Liver (tissue), 9 donors: ENCODE measurements around the gene CUBN. TPM values are rescaled to one million over a fixed set of nuclear protein-coding genes. Genes with fewer than 3 reads are reported as not detected.

ENCODE experiments used
- DNase-seq: peaks from one replicate; pipeline ENCODE4 v3.0.0-alpha.2; 2017; ENCODE audit warnings: low spot score
- H3K27ac ChIP-seq, 2 donors: one replicate each; pipeline ENCODE4 v1.7.0; 2013; ENCODE audit warnings: inconsistent platforms in 2 of 2, low read length in 2 of 2, control low read depth in 1 of 2, low read depth in 1 of 2, mild to moderate bottlenecking in 1 of 2
- H3K27me3 ChIP-seq, 4 donors: one replicate each; pipeline versions ENCODE4 v1.6.1 to v1.7.0; 2013; ENCODE audit warnings: low read length in 3 of 4, inconsistent platforms in 1 of 4, mild to moderate bottlenecking in 1 of 4, moderate library complexity in 1 of 4; ENCODE audit not compliant: control insufficient read depth in 4 of 4, insufficient read depth in 4 of 4
- H3K36me3 ChIP-seq, 4 donors: one replicate each; pipeline versions ENCODE4 v1.6.1 to v1.7.0; 2013; ENCODE audit warnings: low read length in 3 of 4, mild to moderate bottlenecking in 3 of 4, low read depth in 1 of 4, moderate library complexity in 1 of 4; ENCODE audit not compliant: control insufficient read depth in 4 of 4, insufficient read depth in 3 of 4
- H3K4me1 ChIP-seq, 4 donors: one replicate each; pipeline versions ENCODE4 v1.6.1 to v1.7.0; 2013; ENCODE audit warnings: low read length in 3 of 4, mild to moderate bottlenecking in 3 of 4, moderate library complexity in 1 of 4; ENCODE audit not compliant: control insufficient read depth in 4 of 4, insufficient read depth in 4 of 4
- H3K4me3 ChIP-seq, 3 donors: one replicate each; pipeline versions ENCODE4 v1.6.1 to v1.7.0; 2013; ENCODE audit warnings: low read length in 3 of 3, control low read depth in 1 of 3, low read depth in 1 of 3, mild to moderate bottlenecking in 1 of 3
- H3K9ac ChIP-seq, 2 donors: one replicate each; pipeline ENCODE4 v1.7.0; 2013; ENCODE audit warnings: low read length in 2 of 2, mild to moderate bottlenecking in 2 of 2, moderate library complexity in 2 of 2, control low read depth in 1 of 2, low read depth in 1 of 2
- H3K9me3 ChIP-seq, 4 donors: one replicate each; pipeline versions ENCODE4 v1.6.1 to v1.7.0; 2013; ENCODE audit warnings: low read length in 3 of 4; ENCODE audit not compliant: control insufficient read depth in 4 of 4
- EGR1 ChIP-seq, 2 donors: IDR thresholded peaks; 2 replicates each; pipeline ENCODE4 v1.6.1; 2016 to 2018; ENCODE audit warnings: antibody characterized with exemption in 2 of 2, low read depth in 2 of 2
- FOXA1 ChIP-seq: IDR thresholded peaks from 2 replicates; pipeline ENCODE4 v1.6.1; 2016; ENCODE audit warnings: antibody characterized with exemption
- GABPA ChIP-seq, 2 donors: IDR thresholded peaks in 1 of 2; conservative IDR thresholded peaks in 1 of 2; 2 replicates each; pipeline ENCODE4 v1.6.1; 2016; ENCODE audit warnings: antibody characterized with exemption in 2 of 2, mild to moderate bottlenecking in 1 of 2, moderate library complexity in 1 of 2
- HNF4G ChIP-seq: IDR thresholded peaks from 2 replicates; pipeline ENCODE4 v1.6.1; 2016; ENCODE audit warnings: antibody characterized with exemption
- JUND ChIP-seq, 2 donors: IDR thresholded peaks; 2 replicates each; pipeline ENCODE4 v1.6.1; 2016; ENCODE audit warnings: antibody characterized with exemption in 2 of 2
- NR2F2 ChIP-seq: IDR thresholded peaks from 2 replicates; pipeline ENCODE4 v1.6.1; 2016; ENCODE audit warnings: antibody characterized with exemption
- RAD21 ChIP-seq, 2 donors: IDR thresholded peaks; 2 replicates each; pipeline ENCODE4 v1.6.1; 2016; ENCODE audit warnings: antibody characterized with exemption in 2 of 2, mild to moderate bottlenecking in 2 of 2
- RXRA ChIP-seq, 2 donors: IDR thresholded peaks; 2 replicates each; pipeline ENCODE4 v1.6.1; 2017 to 2018; ENCODE audit warnings: antibody characterized with exemption in 2 of 2, mild to moderate bottlenecking in 1 of 2
- SP1 ChIP-seq: IDR thresholded peaks from 2 replicates; pipeline ENCODE4 v1.6.1; 2018; ENCODE audit warnings: antibody characterized with exemption, mild to moderate bottlenecking
- YY1 ChIP-seq: IDR thresholded peaks from 2 replicates; pipeline ENCODE4 v1.6.1; 2016; ENCODE audit warnings: antibody characterized with exemption, mild to moderate bottlenecking
- WGBS: extraction: QIAGEN DNeasy Blood & Tissue Kit; methylation state at CpG from one replicate; pipeline ENCODE4 v1.1.7; 2013; 5-methylcytosine and 5-hydroxymethylcytosine counted together
- polyA plus RNA-seq, 2 donors: library from polyadenylated mRNA; stranded (reverse) in 1 of 2; unstranded in 1 of 2; fragments of 200-250 nt in 1 of 2; fragments of >200 nt in 1 of 2; fragmentation: Nextera tagmentation in 1 of 2; extraction: Ambion mirVana in 1 of 2; gene quantifications; one replicate each; pipeline versions ENCODE4 v1.2.1 to v1.2.3, GENCODE V29; 2013 to 2015
- total RNA-seq, 2 donors: library from RNA; depleted of rRNA; stranded (reverse); fragments of >200 nt; gene quantifications; one replicate each; pipeline ENCODE4 v1.2.3, GENCODE V29; 2014
- TF ChIP-seq, protein P1 (sequence below): IDR thresholded peaks from 2 replicates; pipeline ENCODE4 v1.6.1; 2016; ENCODE audit warnings: antibody characterized with exemption, mild to moderate bottlenecking
- TF ChIP-seq, protein P2 (sequence below): IDR thresholded peaks from 2 replicates; pipeline ENCODE4 v1.6.1; 2016; ENCODE audit warnings: antibody characterized with exemption
- TF ChIP-seq, protein P3 (sequence below): IDR thresholded peaks from 2 replicates; pipeline ENCODE4 v1.6.1; 2016; ENCODE audit warnings: antibody characterized with exemption
- TF ChIP-seq, protein P4 (sequence below): IDR thresholded peaks from 2 replicates; pipeline ENCODE4 v1.6.1; 2016; ENCODE audit warnings: antibody characterized with exemption
- donor health status: healthy.
- donor health status: healthy.
- donor health status: healthy.
- donor health status: healthy.
- donor health status: healthy.

Gene CUBN
- total and polyA plus RNA-seq, 4 donors, result 0.01 to 0.67 (median 0.30) TPM

DNA sequence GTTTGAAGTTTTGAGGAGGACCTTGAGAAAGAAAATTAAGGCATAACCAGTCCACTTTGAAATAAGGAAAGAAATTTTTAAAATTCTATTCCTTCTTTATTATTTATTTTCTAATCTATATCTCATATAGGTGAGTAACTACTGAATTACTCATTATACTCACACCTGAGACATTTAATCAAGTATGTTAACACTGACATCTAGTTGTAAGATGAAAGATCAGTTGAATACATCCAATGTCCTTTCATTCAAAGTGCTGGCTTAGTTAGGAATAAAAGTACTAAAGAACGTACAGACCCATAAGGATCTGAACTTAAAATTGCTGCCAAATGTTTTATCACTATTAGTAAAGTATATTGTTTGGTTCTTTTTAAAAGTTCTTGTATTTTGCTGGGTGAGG, 48.4 kb upstream of the CUBN start:
- no peaks in the 10 kb centered on the region for H3K27me3 ChIP-seq
- H3K4me1 ChIP-seq, result no peaks in the 10 kb centered on the region
- no peak overlapping the region for H3K27ac ChIP-seq
- no peaks in the 10 kb centered on the region for H3K9me3 ChIP-seq
- H3K9ac ChIP-seq, result no peak overlapping the region
- TF ChIP-seq SP1 (no peak), RAD21 (IDR thresholded peaks at IDR 0.05) (no peak), FOXA1 (no peak), RXRA (IDR thresholded peaks at IDR 0.05) (no peak), NR2F2 (no peak), HNF4G (no peak), GABPA (IDR thresholded peaks at IDR 0.05 in 1 of 2, conservative IDR thresholded peaks at IDR 0.05 in 1 of 2) (no peak), JUND (IDR thresholded peaks at IDR 0.05) (no peak)
- TF ChIP-seq, protein P1, sequence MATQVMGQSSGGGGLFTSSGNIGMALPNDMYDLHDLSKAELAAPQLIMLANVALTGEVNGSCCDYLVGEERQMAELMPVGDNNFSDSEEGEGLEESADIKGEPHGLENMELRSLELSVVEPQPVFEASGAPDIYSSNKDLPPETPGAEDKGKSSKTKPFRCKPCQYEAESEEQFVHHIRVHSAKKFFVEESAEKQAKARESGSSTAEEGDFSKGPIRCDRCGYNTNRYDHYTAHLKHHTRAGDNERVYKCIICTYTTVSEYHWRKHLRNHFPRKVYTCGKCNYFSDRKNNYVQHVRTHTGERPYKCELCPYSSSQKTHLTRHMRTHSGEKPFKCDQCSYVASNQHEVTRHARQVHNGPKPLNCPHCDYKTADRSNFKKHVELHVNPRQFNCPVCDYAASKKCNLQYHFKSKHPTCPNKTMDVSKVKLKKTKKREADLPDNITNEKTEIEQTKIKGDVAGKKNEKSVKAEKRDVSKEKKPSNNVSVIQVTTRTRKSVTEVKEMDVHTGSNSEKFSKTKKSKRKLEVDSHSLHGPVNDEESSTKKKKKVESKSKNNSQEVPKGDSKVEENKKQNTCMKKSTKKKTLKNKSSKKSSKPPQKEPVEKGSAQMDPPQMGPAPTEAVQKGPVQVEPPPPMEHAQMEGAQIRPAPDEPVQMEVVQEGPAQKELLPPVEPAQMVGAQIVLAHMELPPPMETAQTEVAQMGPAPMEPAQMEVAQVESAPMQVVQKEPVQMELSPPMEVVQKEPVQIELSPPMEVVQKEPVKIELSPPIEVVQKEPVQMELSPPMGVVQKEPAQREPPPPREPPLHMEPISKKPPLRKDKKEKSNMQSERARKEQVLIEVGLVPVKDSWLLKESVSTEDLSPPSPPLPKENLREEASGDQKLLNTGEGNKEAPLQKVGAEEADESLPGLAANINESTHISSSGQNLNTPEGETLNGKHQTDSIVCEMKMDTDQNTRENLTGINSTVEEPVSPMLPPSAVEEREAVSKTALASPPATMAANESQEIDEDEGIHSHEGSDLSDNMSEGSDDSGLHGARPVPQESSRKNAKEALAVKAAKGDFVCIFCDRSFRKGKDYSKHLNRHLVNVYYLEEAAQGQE, result no peak
- TF ChIP-seq, protein P2, sequence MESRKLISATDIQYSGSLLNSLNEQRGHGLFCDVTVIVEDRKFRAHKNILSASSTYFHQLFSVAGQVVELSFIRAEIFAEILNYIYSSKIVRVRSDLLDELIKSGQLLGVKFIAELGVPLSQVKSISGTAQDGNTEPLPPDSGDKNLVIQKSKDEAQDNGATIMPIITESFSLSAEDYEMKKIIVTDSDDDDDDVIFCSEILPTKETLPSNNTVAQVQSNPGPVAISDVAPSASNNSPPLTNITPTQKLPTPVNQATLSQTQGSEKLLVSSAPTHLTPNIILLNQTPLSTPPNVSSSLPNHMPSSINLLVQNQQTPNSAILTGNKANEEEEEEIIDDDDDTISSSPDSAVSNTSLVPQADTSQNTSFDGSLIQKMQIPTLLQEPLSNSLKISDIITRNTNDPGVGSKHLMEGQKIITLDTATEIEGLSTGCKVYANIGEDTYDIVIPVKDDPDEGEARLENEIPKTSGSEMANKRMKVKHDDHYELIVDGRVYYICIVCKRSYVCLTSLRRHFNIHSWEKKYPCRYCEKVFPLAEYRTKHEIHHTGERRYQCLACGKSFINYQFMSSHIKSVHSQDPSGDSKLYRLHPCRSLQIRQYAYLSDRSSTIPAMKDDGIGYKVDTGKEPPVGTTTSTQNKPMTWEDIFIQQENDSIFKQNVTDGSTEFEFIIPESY, result no peak
- TF ChIP-seq, protein P3, sequence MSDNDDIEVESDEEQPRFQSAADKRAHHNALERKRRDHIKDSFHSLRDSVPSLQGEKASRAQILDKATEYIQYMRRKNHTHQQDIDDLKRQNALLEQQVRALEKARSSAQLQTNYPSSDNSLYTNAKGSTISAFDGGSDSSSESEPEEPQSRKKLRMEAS, result no peak
- TF ChIP-seq, protein P4, sequence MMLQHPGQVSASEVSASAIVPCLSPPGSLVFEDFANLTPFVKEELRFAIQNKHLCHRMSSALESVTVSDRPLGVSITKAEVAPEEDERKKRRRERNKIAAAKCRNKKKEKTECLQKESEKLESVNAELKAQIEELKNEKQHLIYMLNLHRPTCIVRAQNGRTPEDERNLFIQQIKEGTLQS, result no peak
- H3K36me3 ChIP-seq, result no peaks in the 10 kb centered on the region
- no peak overlapping the region for H3K4me3 ChIP-seq
- WGBS, result 92% methylated on average over 1 of the region's 1 CpG
- no peak for DNase-seq

DNA sequence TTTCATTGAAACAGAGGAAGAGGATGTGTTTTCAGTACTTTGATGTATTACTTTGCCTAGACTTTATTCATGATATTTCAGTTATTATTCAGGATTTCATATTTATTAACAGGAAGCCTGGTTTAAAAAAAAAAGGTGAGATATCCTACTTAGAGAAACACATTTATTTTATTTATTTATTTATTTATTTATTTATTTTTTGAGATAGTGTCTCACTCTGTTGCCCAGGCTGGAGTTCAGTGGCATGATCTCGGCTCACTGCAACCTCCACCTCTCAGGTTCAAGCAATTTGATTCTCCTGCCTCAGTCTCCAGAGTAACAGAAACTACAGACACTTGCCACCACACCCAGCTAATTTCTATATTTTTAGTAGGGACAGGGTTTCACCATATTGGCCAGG, 47.4 kb upstream of the CUBN start:
- H3K4me1 ChIP-seq, result no peaks in the 10 kb centered on the region
- no peak overlapping the region for H3K27ac ChIP-seq
- no peaks in the 10 kb centered on the region for H3K9me3 ChIP-seq
- TF ChIP-seq YY1, result no peak
- no peak for TF ChIP-seq NR2F2
- no peak for DNase-seq
- H3K4me3 ChIP-seq, result no peak overlapping the region
- no peaks in the 10 kb centered on the region for H3K36me3 ChIP-seq
- no peaks in the 10 kb centered on the region for H3K27me3 ChIP-seq
- H3K9ac ChIP-seq, result no peak overlapping the region
- WGBS, result 98% methylated on average over 1 of the region's 1 CpG

DNA sequence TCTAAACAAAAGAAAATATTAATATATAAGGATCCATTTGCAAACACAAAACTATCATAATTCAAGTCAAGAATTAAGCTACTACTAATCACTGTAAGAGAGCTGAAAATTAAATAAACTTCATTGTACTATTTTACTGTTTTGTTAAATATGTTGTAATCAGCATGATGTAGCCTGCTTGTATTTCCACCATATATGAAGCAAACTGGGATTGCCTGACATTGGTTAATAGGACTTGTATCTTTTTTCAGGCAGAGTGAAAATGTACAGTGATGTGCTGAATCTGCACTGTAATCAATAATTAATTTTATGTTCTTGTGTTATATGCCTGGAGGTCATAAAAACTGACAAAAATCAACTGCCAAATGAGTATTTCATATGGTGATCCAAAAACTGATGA, 46.5 kb upstream of the CUBN start:
- Histone ChIP-seq H3K9me3 (no peaks in the 10 kb centered on the region), H3K27me3 (no peaks in the 10 kb centered on the region), H3K9ac (no peak overlapping the region), H3K4me1 (no peaks in the 10 kb centered on the region), H3K36me3 (no peaks in the 10 kb centered on the region), H3K4me3 (no peak overlapping the region), H3K27ac (no peak overlapping the region)
- no peak for DNase-seq
- TF ChIP-seq JUND (IDR thresholded peaks at IDR 0.05) (no peak), RAD21 (IDR thresholded peaks at IDR 0.05) (no peak), RXRA (IDR thresholded peaks at IDR 0.05) (no peak), EGR1 (IDR thresholded peaks at IDR 0.05; ENCODE audit: low read depth in 2 of 2) (no peak), GABPA (IDR thresholded peaks at IDR 0.05 in 1 of 2, conservative IDR thresholded peaks at IDR 0.05 in 1 of 2) (no peak), NR2F2 (no peak), SP1 (no peak), YY1 (no peak)
- TF ChIP-seq, protein P2, result no peak
